ENCODE measurements around the gene SPATA13. TPM values are rescaled to one million over a fixed set of nuclear protein-coding genes. Genes with fewer than 3 reads are reported as not detected.

SPATA13 gene
- total RNA-seq, 1 experiment from 2014 or later, result 21.4 TPM

DNA sequence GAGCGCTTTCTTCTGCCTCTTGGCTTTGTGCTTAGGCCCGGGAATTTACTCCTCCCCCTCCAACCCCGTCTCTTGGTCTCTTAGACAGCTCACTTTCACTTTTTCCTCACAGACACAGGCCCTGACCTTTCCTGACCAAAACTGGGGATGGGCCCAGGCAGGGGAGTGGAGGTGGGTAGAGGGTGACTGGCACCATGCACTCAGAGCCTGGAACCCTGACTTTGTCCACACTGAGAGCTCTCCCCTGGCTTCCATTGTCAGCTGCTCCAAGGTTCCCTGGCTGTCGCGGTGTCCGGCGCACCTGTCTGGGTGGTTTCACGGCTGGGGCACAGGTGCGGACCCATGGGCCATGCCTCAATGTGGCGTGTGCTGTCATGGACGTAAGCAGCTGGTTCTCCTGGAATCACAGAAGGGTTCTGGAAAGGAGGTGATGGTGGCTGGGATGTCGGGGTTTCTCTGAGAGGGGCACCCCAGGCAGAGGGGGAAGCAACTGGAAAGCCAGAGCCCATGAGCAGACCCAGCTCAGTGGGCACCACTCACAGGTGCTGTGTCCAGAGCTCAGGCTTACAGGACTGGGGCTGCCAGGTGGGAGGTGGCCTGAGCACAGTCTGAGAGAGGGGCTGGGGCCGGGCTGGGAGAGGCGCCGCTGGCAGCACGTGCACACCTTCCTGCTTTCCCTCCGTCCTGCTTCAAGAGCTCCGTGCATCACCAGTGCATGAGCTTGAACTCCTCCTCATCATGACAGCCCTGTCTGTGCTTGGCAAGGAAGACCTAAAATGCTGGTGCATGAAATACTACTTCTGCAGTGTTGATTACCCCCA, 120.9 kb downstream of the SPATA13 start:
- no peaks in the 10 kb centered on the region for H3K9me2 ChIP-seq (ENCODE audit: insufficient read depth)
- DNase-seq (ENCODE audit: low read depth, low spot score) (no peak), ATAC-seq (no peak)
- ChIA-PET POLR2A (no interaction called here), RAD21 (ENCODE audit: low non-redundant PET in 1 of 2, low total read pairs in 2 of 2, uncharacterized antibody in 2 of 2, unreplicated experiment in 2 of 2) (no interaction called here), CTCF (no interaction called here)
- no peak overlapping the region for H3K4me3 ChIP-seq (replicated peaks in 1 of 2; ENCODE audit: low read depth in 1 of 2, low read length in 2 of 2)
- H3K4me2 ChIP-seq (ENCODE audit: low read length), result no peak overlapping the region
- no peak overlapping the region for H2AFZ ChIP-seq (ENCODE audit: low read depth, low read length, poor library complexity, severe bottlenecking)
- H3K9ac ChIP-seq (ENCODE audit: low read length), result no peak overlapping the region
- H3K27ac ChIP-seq (ENCODE audit: low read depth, low read length), result no peak overlapping the region
- H4K20me1 ChIP-seq (ENCODE audit: insufficient read depth), result no peaks in the 10 kb centered on the region
- H3K36me3 ChIP-seq (ENCODE audit: control insufficient read depth in 1 of 2, insufficient read depth in 2 of 2, low read length in 2 of 2), result no peaks in the 10 kb centered on the region
- no peaks in the 10 kb centered on the region for H3K79me2 ChIP-seq (ENCODE audit: insufficient read depth, low read length)
- H3K4me1 ChIP-seq (ENCODE audit: control insufficient read depth in 1 of 2, insufficient read depth in 2 of 2, low read length in 2 of 2), result no peaks in the 10 kb centered on the region
- TF ChIP-seq, protein P1, sequence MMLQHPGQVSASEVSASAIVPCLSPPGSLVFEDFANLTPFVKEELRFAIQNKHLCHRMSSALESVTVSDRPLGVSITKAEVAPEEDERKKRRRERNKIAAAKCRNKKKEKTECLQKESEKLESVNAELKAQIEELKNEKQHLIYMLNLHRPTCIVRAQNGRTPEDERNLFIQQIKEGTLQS (IDR thresholded peaks at IDR 0.05), result no peak
- TF ChIP-seq SIN3A (IDR thresholded peaks at IDR 0.05; ENCODE audit: low read depth) (no peak), CEBPB (IDR thresholded peaks at IDR 0.05; ENCODE audit: low read depth) (no peak), YY1 (IDR thresholded peaks at IDR 0.05; ENCODE audit: extremely low read depth, insufficient replicate concordance, low read depth, low read length) (no peak), TCF7L2 (IDR thresholded peaks at IDR 0.05; ENCODE audit: borderline replicate concordance, extremely low read depth, insufficient read depth, insufficient read length) (no peak), CBX3 (IDR thresholded peaks at IDR 0.05; ENCODE audit: low read depth) (no peak), ELF1 (IDR thresholded peaks at IDR 0.05; ENCODE audit: borderline replicate concordance, low read depth) (no peak), EGR1 (IDR thresholded peaks at IDR 0.05; ENCODE audit: low read depth) (no peak), EZH2 (IDR thresholded peaks at IDR 0.05) (no peak)
- TF ChIP-seq, protein P2, sequence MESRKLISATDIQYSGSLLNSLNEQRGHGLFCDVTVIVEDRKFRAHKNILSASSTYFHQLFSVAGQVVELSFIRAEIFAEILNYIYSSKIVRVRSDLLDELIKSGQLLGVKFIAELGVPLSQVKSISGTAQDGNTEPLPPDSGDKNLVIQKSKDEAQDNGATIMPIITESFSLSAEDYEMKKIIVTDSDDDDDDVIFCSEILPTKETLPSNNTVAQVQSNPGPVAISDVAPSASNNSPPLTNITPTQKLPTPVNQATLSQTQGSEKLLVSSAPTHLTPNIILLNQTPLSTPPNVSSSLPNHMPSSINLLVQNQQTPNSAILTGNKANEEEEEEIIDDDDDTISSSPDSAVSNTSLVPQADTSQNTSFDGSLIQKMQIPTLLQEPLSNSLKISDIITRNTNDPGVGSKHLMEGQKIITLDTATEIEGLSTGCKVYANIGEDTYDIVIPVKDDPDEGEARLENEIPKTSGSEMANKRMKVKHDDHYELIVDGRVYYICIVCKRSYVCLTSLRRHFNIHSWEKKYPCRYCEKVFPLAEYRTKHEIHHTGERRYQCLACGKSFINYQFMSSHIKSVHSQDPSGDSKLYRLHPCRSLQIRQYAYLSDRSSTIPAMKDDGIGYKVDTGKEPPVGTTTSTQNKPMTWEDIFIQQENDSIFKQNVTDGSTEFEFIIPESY (IDR thresholded peaks at IDR 0.05; ENCODE audit: extremely low read depth, insufficient replicate concordance, low read length), result no peak
- H3K27me3 ChIP-seq (ENCODE audit: insufficient read depth, low read length), result no peaks in the 10 kb centered on the region
- intact Hi-C loops (cut with micrococcal nuclease), result no loop called here
- BruUV-seq (replicated peaks), result no TSS peak
- H3K9me3 ChIP-seq (ENCODE audit: control insufficient read depth in 1 of 2, insufficient read depth in 1 of 2, low read depth in 1 of 2, low read length in 2 of 2), result no peaks in the 10 kb centered on the region

All from HCT116 (cell line).